ENCODE data around the gene OR2Y1. TPM values are rescaled to one million over a fixed set of nuclear protein-coding genes. Genes with fewer than 3 reads are reported as not detected.

The OR2Y1 gene
- total and polyA plus RNA-seq, 3 donors from 2014 or later: not detected

DNA sequence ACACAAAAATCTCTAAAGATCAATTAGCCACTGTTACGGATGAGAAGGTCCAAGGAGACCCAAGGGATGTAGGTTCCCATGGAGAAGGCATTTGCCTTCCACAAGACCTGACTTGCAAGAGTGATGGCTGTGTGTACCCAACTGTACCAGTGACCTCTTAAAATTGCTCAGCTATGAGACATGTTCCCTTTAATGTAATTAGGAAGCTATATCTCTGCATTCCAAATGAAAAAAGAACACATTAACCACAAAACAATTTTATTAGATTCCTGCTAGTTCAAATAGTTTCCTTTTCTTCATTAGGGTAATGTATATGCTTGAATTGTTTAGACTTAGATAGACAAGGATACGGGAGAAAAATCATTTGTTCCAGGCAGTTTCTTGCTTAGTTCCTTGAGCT lies 3.3 kb downstream of the OR2Y1 start:
- WGBS, 2 donors: 83 to 90% methylated on average over 2 of the region's 2 CpGs
- H3K4me1 ChIP-seq: no peaks in the 10 kb centered on the region

DNA sequence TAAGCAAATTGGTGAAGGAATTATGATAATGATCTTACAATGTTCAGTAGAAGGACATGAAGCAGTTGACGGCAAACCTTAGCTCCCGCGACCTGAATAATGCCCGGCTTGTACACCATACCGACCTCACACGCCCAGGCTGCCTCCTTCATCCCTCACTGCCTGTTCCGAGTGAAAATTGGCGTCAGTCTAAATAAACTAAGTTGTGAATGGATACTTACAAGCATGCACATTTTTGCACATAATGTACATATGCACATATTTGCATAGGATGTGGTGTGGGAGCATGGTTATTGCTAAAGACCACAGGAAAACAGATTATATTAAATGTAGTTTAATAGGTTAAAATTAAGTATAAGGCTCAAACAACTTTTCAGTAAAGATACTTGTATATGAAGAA lies 14.9 kb downstream of the OR2Y1 start:
- Histone ChIP-seq H3K27ac (no peak overlapping the region), H3K9me3 (no peaks in the 10 kb centered on the region), H3K27me3 (no peaks in the 10 kb centered on the region), H3K4me1 (no peaks in the 10 kb centered on the region), H3K36me3 (ENCODE audit: low read depth, missing control alignments) (no peaks in the 10 kb centered on the region), H3K4me3 (no peak overlapping the region)
- TF ChIP-seq, protein P1, sequence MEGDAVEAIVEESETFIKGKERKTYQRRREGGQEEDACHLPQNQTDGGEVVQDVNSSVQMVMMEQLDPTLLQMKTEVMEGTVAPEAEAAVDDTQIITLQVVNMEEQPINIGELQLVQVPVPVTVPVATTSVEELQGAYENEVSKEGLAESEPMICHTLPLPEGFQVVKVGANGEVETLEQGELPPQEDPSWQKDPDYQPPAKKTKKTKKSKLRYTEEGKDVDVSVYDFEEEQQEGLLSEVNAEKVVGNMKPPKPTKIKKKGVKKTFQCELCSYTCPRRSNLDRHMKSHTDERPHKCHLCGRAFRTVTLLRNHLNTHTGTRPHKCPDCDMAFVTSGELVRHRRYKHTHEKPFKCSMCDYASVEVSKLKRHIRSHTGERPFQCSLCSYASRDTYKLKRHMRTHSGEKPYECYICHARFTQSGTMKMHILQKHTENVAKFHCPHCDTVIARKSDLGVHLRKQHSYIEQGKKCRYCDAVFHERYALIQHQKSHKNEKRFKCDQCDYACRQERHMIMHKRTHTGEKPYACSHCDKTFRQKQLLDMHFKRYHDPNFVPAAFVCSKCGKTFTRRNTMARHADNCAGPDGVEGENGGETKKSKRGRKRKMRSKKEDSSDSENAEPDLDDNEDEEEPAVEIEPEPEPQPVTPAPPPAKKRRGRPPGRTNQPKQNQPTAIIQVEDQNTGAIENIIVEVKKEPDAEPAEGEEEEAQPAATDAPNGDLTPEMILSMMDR (IDR thresholded peaks at IDR 0.05): no peak
- TF ChIP-seq POLR2A (IDR thresholded peaks at IDR 0.05): no peak
- WGBS, 2 donors: 88 to 90% methylated on average over 8 of the region's 8 CpGs
- no peak for DNase-seq
- intact Hi-C loops (cut with DNase I; ENCODE audit: low total_unique reads): no loop called here

More for the DNA sequence above, 3.3 kb downstream of the OR2Y1 start:
- Histone ChIP-seq H3K27ac (no peak overlapping the region), H3K4me3 (no peak overlapping the region), H3K27me3 (no peaks in the 10 kb centered on the region), H3K9me3 (no peaks in the 10 kb centered on the region), H3K36me3 (ENCODE audit: low read depth, missing control alignments) (no peaks in the 10 kb centered on the region)
- no peak for DNase-seq
- intact Hi-C loops (cut with DNase I; ENCODE audit: low total_unique reads): no loop called here
- TF ChIP-seq, protein P1 (IDR thresholded peaks at IDR 0.05): no peak
- TF ChIP-seq POLR2A (IDR thresholded peaks at IDR 0.05): no peak

DNA sequence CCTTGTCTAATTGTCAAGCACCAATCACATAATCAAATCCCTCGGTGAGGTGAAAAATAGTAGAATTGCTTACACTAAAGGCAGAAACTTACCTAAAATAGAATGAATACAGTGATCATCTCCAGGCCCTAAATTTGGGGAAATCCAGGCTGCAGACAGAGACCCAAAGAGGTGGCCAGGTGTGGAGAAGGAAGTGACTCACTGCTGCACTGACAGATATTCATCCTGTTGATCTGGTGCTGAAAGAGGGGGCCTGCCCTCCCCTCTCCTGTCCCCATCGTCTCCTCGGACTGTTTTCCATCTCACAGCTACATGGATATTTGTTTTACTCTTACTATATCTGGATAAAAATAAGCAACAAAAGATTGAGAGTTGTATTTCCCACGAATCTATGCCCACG lies 15.9 kb downstream of the OR2Y1 start:
- intact Hi-C loops (cut with DNase I; ENCODE audit: low total_unique reads): no loop called here
- TF ChIP-seq POLR2A (IDR thresholded peaks at IDR 0.05): no peak
- TF ChIP-seq, protein P1 (IDR thresholded peaks at IDR 0.05): no peak
- no peaks in the 10 kb centered on the region for H3K4me1 ChIP-seq
- no peak for DNase-seq
- H3K36me3 ChIP-seq (ENCODE audit: low read depth, missing control alignments): no peaks in the 10 kb centered on the region
- WGBS, 2 donors: 64 to 67% methylated on average over 5 of the region's 5 CpGs
- no peaks in the 10 kb centered on the region for H3K27me3 ChIP-seq
- no peaks in the 10 kb centered on the region for H3K9me3 ChIP-seq
- no peak overlapping the region for H3K4me3 ChIP-seq
- no peak overlapping the region for H3K27ac ChIP-seq

DNA sequence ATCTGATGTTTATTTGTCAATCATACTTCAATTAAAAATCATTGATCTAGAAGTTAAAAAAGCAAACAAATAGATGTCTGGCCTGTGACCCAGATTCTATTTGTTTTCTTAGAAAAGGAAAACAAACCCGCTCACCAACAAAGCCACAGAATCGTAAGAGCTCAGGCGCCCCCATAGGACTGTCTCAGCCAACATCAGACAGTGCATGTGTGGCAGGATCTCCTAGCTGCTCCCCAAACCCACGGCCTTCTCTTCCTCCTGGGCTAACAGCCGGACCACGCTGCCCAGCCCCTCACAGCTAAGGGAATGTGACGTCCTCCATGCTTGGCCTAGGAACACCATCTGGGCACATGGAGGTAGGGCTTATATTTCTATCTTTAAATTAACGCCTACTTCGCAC lies 19.4 kb downstream of the OR2Y1 start:
- H3K36me3 ChIP-seq (ENCODE audit: low read depth, missing control alignments): no peaks in the 10 kb centered on the region
- no peaks in the 10 kb centered on the region for H3K4me1 ChIP-seq
- TF ChIP-seq, protein P1 (IDR thresholded peaks at IDR 0.05): no peak
- TF ChIP-seq POLR2A (IDR thresholded peaks at IDR 0.05): no peak
- intact Hi-C loops (cut with DNase I; ENCODE audit: low total_unique reads): no loop called here
- no peak overlapping the region for H3K27ac ChIP-seq
- H3K27me3 ChIP-seq: no peaks in the 10 kb centered on the region
- DNase-seq: no peak
- 90 to 91% methylated on average over 9 of the region's 9 CpGs for WGBS, 2 donors
- H3K9me3 ChIP-seq: no peaks in the 10 kb centered on the region
- no peak overlapping the region for H3K4me3 ChIP-seq

DNA sequence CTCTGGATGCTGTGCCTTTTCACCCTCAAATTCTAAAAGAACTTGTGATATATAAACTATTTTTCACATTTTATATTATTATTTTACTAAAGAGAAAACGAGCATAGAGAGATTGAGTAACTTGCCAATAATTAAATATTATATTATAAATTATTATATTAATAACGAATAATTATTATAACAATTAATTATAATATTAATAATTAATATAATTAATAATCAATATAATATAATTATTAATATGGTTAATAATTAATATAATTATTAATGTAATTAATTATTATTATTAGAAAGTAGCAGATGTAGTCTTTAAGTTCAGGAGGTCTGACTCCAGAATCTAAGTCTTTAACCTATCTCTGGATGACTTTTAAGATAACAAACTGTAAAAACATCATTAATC lies 20.1 kb downstream of the OR2Y1 start:
- intact Hi-C loops (cut with DNase I; ENCODE audit: low total_unique reads): no loop called here
- Histone ChIP-seq H3K4me1 (no peaks in the 10 kb centered on the region), H3K27me3 (no peaks in the 10 kb centered on the region), H3K4me3 (no peak overlapping the region), H3K36me3 (ENCODE audit: low read depth, missing control alignments) (no peaks in the 10 kb centered on the region), H3K9me3 (no peaks in the 10 kb centered on the region), H3K27ac (no peak overlapping the region)
- 72 to 78% methylated on average over 2 of the region's 2 CpGs for WGBS, 2 donors
- DNase-seq: no peak
- TF ChIP-seq POLR2A (IDR thresholded peaks at IDR 0.05): no peak
- TF ChIP-seq, protein P1 (IDR thresholded peaks at IDR 0.05): no peak
